Gastroesophageal sphincter (tissue), 4 donors: ENCODE data around the gene USP11. TPM values are rescaled to one million over a fixed set of nuclear protein-coding genes. Genes with fewer than 3 reads are reported as not detected.

ENCODE experiments used
- ATAC-seq: fragments of 150-250 bp; one replicate; pipeline ENCODE4 v1.9.1; 2016; ENCODE audit warnings: mild to moderate bottlenecking, moderate library complexity
- H3K27ac ChIP-seq, 4 donors: fragments of 200-600 bp; sonication (generic) in 3 of 4; 1 replicate in 3 of 4; 2 replicates in 1 of 4; pipeline ENCODE4 v1.5.1; 2016 to 2019
- H3K27me3 ChIP-seq: fragments of 200-600 bp; sonication (generic); one replicate; pipeline ENCODE4 v1.5.1; 2019
- H3K36me3 ChIP-seq, 2 donors: fragments of 200-600 bp; sonication (generic); one replicate each; pipeline ENCODE4 v1.5.1; 2019; ENCODE audit warnings: control low read depth in 1 of 2
- H3K4me1 ChIP-seq, 3 donors: fragments of 200-600 bp; sonication (generic); 1 replicate in 2 of 3; 2 replicates in 1 of 3; pipeline ENCODE4 v1.5.1; 2016 to 2019; ENCODE audit warnings: control low read depth in 2 of 3
- H3K4me3 ChIP-seq, 2 donors: fragments of 200-600 bp; sonication (generic); one replicate each; pipeline ENCODE4 v1.5.1; 2019; ENCODE audit warnings: mild to moderate bottlenecking in 1 of 2, moderate library complexity in 1 of 2
- H3K9me3 ChIP-seq, 3 donors: fragments of 200-600 bp; sonication (generic); one replicate each; pipeline ENCODE4 v1.5.1; 2017 to 2019; ENCODE audit warnings: control low read depth in 2 of 3
- EP300 ChIP-seq: sonication (generic); formaldehyde crosslinking; IDR thresholded peaks from one replicate; pipeline ENCODE4 v1.6.1; 2017; ENCODE audit warnings: antibody characterized with exemption, mild to moderate bottlenecking
- POLR2A ChIP-seq, 2 donors: fragments of 450-650 bp; IDR thresholded peaks; one replicate each; pipeline ENCODE4 v1.6.1; 2017; ENCODE audit warnings: antibody characterized with exemption in 2 of 2, mild to moderate bottlenecking in 2 of 2, moderate library complexity in 1 of 2
- POLR2AphosphoS5 ChIP-seq: sonication (generic); formaldehyde crosslinking; IDR thresholded peaks from one replicate; pipeline ENCODE4 v1.6.1; 2017; ENCODE audit warnings: antibody characterized with exemption
- WGBS, 2 donors: methylation state at CpG; one replicate each; pipeline ENCODE4 v1.1.5; 2018; ENCODE audit warnings: low coverage in 1 of 2; 5-methylcytosine and 5-hydroxymethylcytosine counted together
- total RNA-seq, 4 donors: library from RNA; depleted of rRNA; stranded (reverse); fragments of >200 nt; gene quantifications; one replicate each; pipeline ENCODE4 v1.1.0, GENCODE V29; 2016
- TF ChIP-seq, protein P1 (sequence below), 4 experiments: fragments of 200-600 bp in 2 of 4; fragments of 450-650 bp in 2 of 4; sonication (generic) in 1 of 4; IDR thresholded peaks; one replicate each; pipeline ENCODE4 v1.5.1; 2017 to 2019; ENCODE audit warnings: antibody characterized with exemption in 4 of 4, mild to moderate bottlenecking in 2 of 4, moderate library complexity in 2 of 4

The USP11 gene
- total RNA-seq, 4 donors from 2014 or later = 26.9 to 64.6 (median 40.7) TPM

GRCh38 chrX:47198687-47199080, 34.1 kb upstream of the USP11 start:
- H3K27ac ChIP-seq = peak overlapping the region in 3 of 4 donors; percentile 38 to 69 (median 48)
- H3K36me3 ChIP-seq = peaks cover 6 to 55% of the 10 kb centered on the region in 2 donors
- WGBS, 2 donors = 50% methylated on average over 4 of the region's 15 CpGs; no CpG with 5 or more reads in 1 of the 2 donors
- TF ChIP-seq EP300 = no peak
- TF ChIP-seq POLR2AphosphoS5 = no peak
- TF ChIP-seq, protein P1, sequence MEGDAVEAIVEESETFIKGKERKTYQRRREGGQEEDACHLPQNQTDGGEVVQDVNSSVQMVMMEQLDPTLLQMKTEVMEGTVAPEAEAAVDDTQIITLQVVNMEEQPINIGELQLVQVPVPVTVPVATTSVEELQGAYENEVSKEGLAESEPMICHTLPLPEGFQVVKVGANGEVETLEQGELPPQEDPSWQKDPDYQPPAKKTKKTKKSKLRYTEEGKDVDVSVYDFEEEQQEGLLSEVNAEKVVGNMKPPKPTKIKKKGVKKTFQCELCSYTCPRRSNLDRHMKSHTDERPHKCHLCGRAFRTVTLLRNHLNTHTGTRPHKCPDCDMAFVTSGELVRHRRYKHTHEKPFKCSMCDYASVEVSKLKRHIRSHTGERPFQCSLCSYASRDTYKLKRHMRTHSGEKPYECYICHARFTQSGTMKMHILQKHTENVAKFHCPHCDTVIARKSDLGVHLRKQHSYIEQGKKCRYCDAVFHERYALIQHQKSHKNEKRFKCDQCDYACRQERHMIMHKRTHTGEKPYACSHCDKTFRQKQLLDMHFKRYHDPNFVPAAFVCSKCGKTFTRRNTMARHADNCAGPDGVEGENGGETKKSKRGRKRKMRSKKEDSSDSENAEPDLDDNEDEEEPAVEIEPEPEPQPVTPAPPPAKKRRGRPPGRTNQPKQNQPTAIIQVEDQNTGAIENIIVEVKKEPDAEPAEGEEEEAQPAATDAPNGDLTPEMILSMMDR (IDR thresholded peaks at IDR 0.05) = no peak
- no peak for TF ChIP-seq POLR2A (IDR thresholded peaks at IDR 0.05)
- H3K9me3 ChIP-seq = no peaks in the 10 kb centered on the region
- no peak overlapping the region for H3K4me3 ChIP-seq
- no peaks in the 10 kb centered on the region for H3K27me3 ChIP-seq
- no peak for ATAC-seq
- H3K4me1 ChIP-seq = peaks cover 0 to 51% (median 34%) of the 10 kb centered on the region in 3 donors

GRCh38 chrX:47199286-47199685, 33.5 kb upstream of the USP11 start:
- 83 to 86% methylated on average over 1 to 6 of the region's 10 CpGs for WGBS, 2 donors
- peak overlapping the region in 3 of 4 donors; percentile 38 to 69 (median 48) for H3K27ac ChIP-seq

DNA sequence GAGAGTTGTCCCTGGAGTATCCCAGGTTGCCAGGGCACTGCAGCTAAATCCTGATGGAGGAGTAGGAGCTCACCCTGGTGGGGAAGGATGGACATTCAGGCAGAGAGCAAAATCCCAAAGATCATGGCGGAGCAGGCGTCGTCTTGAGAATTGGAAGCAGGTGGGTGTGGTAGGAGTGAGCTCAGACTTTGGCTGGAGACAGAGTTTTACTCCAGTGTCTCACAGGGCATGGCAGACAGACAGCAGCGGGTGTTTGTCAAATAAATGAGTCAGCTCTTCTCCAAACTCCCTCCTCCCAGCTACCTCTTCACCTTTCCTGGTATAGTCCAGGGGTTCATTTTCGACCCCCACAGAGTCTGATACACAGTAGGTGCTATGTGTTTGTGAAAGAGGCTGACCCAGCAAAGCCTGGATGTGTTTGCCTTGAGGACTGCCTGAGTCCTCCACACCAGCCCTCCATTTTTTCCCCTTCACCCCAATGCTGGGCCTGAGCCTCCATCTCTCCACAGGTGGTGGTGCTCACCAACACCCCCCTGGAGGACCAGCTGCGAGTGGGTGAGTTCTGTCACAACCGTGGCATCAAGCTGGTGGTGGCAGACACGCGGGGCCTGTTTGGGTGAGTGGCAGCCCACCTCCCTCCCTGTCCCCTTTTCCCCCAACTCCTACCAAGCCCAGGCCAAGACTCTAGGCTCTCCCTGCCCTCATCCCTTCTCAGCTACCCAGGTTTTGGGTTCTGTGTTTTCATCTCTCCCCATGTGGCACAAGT, 32.2 kb upstream of the USP11 start:
- Histone ChIP-seq H3K9me3 (no peaks in the 10 kb centered on the region), H3K27me3 (no peaks in the 10 kb centered on the region), H3K4me3 (no peak overlapping the region), H3K27ac (peak overlapping the region; percentile 21 to 77 (median 60)), H3K4me1 (peaks cover 0 to 38% (median 26%) of the 10 kb centered on the region in 3 donors), H3K36me3 (peaks cover 6 to 74% of the 10 kb centered on the region in 2 donors)
- WGBS, 2 donors = 60 to 80% methylated on average over 1 to 4 of the region's 9 CpGs
- TF ChIP-seq POLR2A (IDR thresholded peaks at IDR 0.05) = no peak
- TF ChIP-seq POLR2AphosphoS5 = no peak
- TF ChIP-seq, protein P1 (IDR thresholded peaks at IDR 0.05) = peak in 2 of 4 experiments; percentile 21 to 31
- TF ChIP-seq EP300 = no peak
- peak; percentile 74 for ATAC-seq

More at GRCh38 chrX:47199286-47199685, 33.5 kb upstream of the USP11 start:
- Histone ChIP-seq H3K27me3 (no peaks in the 10 kb centered on the region), H3K36me3 (peaks cover 6 to 61% of the 10 kb centered on the region in 2 donors), H3K4me3 (no peak overlapping the region), H3K4me1 (peaks cover 0 to 51% (median 34%) of the 10 kb centered on the region in 3 donors), H3K9me3 (no peaks in the 10 kb centered on the region)
- TF ChIP-seq EP300 (no peak), POLR2A (IDR thresholded peaks at IDR 0.05) (no peak), POLR2AphosphoS5 (no peak)
- TF ChIP-seq, protein P1 (IDR thresholded peaks at IDR 0.05) = no peak
- no peak for ATAC-seq

- peak overlapping the region in 3 of 4 donors; percentile 54 to 77 (median 66) for H3K27ac ChIP-seq
- no CpG with 5 or more reads among the region's 9 CpGs for WGBS, 2 donors
Measured at GRCh38 chrX:47201345-47201944, 31.4 kb upstream of the USP11 start.

More at GRCh38 chrX:47201345-47201944, 31.4 kb upstream of the USP11 start:
- Histone ChIP-seq H3K27me3 (no peaks in the 10 kb centered on the region), H3K9me3 (no peaks in the 10 kb centered on the region), H3K4me3 (no peak overlapping the region), H3K36me3 (peaks cover 6 to 83% of the 10 kb centered on the region in 2 donors), H3K4me1 (peaks cover 0 to 29% (median 18%) of the 10 kb centered on the region in 3 donors)
- TF ChIP-seq POLR2AphosphoS5 (no peak), EP300 (no peak), POLR2A (IDR thresholded peaks at IDR 0.05) (no peak)
- TF ChIP-seq, protein P1 (IDR thresholded peaks at IDR 0.05) = no peak
- ATAC-seq = no peak
